HG03575 (cell line): Measurements from ENCODE around the gene TEX22.

Source experiments
- ATAC-seq: cut with Tn5 transposase; IDR thresholded peaks from one replicate; pipeline ENCODE4 v1.9.1; 2021; ENCODE audit not compliant: unreplicated experiment, insufficient number of reproducible peaks, low FRiP score; ENCODE audit errors: extremely low read depth

The TEX22 gene

DNA sequence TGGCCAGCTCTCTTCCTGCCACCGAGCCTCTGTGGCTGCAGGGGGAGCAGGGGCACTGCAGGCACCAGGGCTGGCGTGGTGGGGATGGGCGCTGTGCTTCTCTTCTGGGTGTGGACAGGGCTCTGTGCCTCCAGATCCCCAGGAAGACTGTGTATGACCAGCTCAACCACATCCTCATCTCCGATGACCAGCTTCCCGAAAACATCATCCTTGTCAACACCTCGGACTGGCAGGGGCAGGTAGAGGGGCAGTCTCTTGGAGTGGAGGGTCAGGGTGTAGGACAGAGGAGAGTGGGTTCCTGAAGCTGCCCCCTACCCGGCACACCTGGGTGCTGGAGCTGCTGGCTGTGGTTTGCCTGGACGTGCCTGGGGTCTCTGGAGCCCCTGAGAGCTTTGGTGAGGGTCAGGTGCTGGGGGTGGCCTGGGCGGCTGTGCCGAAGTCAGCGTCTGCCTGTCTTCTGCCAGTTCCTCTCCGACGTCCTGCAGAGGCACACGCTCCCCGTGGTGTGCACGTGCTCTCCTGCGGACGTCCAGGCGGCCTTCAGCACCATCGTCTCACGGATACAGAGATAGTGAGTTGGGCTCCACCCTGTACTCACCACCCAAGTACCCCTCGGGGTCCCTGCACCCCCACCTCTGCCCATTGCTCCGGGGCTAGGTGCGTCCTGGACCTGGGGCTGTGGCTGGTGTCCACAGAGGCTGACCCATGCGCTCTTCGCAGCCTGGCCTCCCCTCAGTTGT, 15.8 kb upstream of the TEX22 start:
- ATAC-seq = no peak

DNA sequence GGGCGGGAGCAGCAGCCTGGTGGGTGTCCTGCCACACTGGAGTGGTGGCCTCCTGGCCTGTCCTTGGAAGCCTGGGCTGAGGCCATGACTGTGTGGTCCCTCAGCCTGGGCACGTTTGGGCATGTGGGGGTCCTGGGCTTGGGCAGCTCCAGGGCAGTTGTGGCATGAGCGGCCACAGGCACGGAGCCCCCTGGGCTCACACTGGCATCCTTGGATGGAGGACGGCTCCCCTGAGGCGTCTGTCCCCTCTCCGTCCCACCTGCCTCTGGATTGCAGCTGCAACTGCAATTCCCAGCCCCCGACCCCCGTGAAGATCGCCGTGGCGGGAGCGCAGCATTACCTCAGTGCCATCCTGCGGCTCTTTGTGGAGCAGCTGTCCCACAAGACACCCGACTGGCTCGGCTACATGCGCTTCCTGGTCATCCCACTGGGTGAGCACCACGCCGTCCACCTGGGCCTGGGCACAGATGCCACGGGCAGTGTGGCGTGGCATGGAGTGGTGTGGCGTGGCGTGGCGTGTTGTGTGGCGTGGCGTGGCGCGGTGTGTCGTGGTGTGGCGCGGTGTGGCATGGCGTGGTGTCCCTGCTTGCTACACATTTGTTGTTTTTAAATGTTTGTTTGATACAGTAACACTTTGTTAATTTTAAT, 15.1 kb upstream of the TEX22 start:
- no peak for ATAC-seq

DNA sequence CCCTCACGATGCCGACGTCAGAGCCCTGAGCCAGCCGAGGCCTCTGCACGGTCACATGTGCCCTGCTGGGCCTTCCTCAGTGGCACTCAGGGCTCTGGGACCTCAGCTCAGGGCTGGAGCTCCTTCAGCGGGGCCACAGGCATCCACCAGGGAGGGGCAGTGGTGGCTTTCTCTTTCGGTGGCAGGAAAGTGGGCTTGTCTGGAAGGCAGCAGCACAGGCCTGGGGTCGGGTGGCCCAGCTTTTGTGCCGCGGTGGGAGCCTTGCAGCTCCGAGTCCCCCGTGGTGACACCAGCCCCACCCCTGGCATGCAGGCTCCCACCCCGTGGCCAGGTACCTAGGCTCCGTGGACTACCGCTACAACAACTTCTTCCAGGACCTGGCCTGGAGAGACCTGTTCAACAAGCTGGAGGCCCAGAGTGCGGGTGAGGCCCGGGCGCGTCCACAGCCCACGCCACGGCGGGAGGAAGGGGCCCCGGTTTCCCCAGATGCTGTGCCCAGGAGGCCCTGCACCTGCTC, 14.2 kb upstream of the TEX22 start:
- ATAC-seq = no peak

DNA sequence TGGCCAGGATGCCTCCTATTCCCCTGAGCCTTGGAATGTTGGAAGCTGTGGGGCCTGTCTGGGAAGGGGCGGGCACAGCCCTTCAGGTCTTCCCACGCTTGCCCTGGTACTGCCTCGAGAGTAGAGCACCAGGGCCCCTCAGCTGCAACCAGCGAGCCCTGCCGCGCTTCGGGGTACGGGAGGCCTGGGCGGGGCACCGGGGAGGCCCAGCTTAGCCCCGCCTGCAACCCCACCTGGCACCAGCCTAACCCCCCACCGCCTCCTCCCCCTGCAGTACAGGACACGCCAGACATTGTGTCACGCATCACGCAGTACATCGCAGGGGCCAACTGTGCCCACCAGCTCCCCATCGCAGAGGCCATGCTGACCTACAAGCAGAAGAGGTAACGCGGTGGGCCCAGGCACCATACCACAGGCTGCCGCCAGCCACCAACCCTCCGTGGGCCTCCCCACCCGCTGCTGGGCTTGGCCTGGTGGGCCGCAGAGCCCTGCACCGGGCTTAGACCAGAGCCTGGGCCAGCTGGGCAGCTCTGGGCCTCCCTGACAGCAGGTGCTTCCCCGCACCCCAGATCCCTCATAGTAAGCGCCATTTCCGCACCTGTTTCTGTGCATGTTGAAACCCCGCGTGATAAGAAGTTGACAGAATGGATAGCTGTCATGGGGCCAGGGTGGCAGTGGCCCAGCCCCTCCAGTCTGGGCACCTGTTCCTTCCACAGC, 13.6 kb upstream of the TEX22 start:
- no peak for ATAC-seq

DNA sequence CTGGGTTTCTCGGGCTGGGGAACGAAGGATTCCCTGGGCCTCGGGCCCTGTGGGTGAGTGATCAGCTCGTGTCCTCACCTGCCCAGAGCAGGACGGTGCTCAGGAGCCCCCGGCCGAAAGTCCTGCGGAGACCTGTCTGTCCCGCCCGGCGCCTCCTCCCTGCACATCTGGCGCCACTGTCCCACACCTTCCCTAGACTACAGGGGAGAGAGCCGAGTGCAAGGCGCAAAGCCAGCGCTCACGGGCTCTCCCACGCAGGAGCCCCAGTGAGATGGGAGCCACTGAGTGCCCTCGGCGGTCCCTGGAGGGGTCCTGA, 13.1 kb upstream of the TEX22 start:
- no peak for ATAC-seq

DNA sequence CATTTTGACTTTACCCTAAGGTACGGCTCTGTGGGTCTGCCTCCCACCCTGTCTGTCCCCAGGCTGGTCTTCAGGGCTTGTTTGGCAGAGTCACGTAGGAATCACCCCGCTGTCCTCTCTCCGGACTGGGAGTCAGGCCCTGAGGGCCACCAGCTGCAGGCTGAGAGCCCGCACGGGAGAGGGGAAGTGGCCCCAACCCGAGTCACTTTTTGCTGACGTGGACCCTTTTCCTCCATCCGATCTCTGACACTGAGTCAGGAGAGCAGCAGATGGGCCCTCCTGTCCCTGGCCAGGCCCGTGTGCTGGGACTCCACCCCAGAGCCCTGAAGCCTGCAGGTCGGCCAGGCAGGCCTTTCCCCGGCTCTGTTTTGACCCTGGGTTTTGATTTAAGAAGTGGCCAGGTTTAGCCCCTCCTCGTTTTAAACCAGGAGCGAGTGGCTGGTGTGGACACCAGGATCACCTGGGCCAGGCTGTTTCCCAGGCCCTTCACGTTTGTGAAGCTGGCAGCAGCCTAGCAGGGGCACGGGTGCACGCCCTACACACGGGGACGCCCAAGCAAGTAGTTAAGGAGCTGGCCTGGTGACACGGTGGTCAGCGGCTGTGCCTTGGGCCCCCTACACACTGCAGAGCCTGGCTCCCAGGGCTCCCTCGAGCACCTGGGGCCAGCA, 12.5 kb upstream of the TEX22 start:
- no peak for ATAC-seq

DNA sequence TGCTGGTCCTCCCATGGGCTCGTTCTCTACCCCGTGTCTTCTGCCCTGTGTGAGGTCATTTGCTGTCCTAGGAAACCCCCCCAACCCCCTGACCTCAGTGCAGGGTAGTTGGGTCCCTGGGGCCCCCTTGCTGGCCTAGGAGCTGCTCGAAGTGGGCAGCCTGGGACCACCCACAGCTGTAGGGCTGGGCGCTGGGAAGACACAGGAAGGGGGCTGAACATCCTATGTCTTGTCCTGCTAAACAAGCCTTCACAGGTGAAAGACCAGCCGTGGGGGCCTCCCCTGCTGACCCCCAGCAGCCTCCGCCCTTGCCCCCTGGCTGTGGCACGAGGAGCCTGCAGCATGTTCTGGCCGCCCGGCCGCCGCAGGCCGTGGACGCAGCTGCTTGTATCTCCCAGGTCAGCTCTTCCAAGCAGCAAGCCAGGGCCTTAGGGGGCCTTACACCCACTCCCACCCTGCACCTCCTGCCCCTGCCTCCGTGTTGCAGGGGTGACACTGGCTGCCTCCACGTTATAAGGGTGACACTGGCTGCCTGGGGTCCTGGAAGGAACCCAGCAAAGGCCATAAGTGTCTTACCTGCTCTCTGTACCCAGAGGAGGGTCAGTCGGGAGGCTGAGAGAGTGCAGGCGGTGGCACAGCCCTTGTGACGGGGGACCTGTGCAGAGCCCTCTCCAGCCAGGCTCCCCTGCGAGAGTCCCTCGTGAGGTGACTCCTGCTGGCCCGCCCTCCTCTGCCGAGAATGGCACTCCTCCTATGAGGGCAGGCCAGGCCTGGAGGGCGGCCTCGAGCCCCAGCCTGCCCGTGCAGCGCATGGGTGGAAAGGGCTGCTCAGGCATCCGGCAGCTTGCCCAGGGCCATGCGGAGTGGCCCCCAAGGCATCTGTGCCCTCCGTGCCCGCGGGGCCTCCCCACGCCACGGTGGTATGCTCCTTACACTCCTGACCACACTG, 11.5 kb upstream of the TEX22 start:
- ATAC-seq = no peak

DNA sequence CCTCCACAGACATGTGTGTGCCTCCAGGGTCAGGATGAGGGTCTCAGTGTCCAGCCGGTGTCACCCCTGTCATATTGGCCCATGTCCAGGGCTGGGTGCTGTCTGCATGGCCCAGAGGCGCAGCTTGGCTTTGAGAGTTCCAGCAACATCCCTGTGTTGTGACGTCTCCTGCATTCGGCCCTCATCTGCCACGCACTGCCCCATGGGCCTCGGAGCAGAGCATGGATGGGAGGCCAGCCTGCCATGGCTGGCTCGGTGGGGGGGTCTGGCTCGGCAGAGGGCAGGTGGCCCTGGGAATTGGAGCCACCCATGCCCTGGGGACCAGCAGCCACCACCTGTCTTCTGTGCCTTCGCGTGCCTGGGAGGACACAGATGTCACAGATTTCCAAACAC, 10.8 kb upstream of the TEX22 start:
- ATAC-seq = no peak

DNA sequence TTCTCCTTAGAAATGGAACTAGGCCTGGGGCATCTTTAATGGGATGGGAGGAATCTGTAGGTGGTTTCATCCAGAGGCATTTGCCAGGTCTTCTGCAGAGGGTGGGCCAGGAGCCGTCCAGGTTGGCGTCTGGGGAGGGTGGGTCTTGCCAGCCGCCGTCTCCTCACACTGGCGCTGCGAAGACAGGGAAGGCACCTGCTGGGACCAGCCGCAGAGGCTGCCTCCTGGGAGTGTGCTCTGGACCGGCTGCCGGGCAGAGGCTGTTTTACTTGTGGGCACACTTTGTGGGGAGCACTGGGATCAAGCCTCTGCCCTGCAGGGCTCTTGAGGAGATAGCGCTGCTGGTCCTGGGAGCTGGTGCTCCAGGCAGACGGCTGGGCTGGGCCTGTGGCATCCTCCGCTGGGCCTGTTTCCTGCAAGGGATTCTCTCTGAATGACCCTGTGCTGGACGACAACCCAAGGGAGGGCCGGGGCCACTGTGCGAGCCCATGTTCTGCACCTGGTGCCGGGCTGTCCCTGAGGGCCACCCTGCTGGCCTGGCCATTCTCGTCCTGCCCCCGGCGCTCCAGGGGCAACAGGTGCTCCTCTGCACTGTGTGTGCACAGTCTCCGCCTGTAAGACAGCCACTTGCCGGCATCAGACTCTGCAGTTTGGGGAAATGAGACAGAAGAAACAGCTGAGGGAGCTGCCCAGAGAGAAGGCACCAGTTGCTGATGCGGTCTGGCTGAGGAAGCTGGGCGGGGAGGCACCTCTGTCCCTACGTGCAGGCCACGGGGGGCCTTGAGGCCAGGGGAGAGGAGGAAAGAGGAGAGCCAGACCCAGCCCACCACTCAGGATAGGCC, 10.0 kb upstream of the TEX22 start:
- no peak for ATAC-seq

DNA sequence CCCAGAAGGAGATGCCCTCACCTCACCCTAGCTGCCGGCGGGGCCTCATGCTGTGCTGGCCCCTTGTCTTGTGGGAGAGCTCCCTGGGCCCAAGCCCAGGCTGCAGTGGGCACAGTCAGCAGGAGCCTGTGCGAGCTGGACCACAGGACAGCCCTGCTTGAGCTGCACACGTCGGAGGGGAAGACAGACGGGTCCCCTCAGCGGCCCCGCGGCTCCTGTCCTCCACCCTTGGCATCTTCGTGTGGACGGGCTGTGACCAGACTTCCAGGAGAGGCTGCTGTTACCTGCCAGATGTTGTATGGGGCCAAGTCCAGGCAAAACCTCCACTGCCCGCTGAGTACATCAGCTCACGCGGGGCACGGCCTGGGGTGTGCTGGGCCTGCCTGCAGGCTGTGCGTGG, 9.4 kb upstream of the TEX22 start:
- no peak for ATAC-seq

DNA sequence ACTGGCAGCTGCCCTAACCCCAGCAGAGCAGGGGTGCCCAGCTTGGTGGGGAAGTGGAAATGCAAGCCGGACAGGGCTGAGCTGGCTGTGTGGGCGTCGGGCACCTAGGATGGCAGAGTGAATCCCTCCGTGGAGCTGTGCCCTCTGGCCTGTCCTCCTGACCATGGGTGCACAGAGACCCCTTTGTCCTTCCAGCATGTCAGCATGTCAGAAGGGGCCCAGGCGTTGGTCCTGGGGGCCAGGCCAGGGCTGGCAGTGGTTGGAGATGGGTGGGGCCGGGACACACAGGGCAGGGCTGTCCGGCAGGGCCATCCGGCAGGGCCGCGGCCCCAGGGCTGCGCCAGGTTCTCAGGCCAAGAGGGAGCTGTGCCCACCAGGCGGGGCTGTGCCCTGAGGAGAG, 8.8 kb upstream of the TEX22 start:
- ATAC-seq = no peak

DNA sequence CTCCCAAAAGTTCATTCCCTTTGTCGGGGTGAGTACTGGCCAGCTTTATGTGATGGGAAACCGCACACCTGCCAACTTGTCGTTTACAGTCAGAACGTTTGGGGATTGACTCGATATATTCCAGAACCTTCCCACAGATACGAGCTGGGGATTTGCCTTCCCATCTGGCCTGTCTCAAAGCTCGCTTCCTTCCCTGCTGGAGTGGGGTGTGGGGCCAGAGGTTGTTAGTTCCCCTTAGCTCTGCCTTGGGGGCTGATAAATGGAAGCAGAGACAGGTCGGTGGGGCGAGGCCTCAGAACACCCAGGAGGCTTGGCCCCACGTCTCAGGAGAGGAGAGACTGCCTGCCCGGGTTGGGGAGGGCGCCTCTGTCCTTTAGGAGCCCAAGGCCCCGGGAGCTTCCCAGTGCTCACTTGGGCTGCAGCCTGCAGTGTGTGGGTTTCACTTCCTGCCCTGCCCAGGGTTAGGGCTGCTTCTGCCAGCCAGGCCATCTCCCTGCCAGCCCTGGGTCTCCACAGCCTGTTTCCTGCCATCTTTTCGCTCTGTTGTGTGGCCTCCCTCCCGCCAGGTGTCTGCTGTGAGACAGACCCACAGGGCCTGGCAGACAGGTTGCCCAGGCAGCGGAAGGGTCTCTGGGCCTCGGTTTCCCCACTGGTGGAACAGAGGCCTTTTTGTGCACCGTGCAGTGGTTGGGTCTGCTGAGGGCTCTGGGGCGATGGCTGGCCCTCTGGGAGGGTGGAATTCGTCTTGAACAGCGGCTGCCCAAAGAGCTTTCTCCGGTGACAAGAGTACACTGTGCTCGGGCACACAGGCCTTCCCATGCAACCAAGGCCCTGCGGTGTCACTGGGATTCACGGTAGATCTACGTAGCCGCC, 8.1 kb upstream of the TEX22 start:
- ATAC-seq = no peak

DNA sequence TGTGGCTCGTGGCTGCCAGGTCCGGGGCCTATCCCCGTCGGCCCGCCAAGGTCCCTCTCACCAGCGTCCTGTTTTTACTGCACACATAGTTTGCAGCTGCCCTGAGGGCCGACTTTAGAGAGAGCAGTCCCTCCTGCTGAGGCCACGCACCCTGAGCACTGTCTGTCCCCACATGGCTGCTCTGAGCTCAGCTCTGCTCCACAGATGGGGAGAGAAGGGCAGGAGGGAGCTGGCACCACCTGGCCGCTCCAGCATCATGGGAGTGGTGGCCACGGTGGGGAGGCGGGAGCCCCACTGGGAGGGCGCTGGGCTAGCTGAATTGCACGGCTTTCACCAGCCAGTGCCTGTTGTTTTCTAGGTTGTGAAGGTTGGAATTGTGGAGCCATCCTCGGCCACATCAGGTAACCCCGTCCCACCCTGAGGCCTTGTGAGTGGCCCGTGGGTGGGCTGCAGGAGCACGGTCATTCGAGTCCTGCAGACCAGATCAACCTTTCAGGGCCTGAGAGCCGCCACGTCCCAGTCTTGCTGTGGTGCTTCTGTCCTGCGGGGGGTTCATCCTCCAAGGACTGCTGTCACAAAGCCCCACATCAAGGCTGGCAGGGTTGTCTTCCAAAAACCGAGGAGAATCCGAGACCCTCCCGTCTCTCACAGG, 7.4 kb upstream of the TEX22 start:
- ATAC-seq = no peak

DNA sequence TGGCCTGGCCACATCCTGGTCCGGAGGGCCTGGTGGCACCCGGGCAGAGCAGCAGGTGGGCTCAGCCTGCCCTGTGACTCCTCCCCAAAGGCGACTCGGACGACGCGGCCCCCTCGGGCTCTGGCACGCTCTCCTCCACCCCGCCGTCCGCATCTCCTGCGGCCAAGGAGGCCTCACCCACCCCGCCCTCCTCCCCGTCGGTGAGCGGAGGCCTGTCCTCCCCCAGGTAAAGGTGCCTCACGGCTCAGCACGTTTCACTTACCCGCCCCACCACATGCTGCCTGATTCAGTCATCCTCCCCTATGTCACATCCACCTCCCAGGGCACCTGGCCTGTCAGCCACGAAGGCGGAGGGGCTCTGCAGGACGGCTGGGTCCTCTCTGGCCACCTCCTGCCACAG, 6.8 kb upstream of the TEX22 start:
- ATAC-seq = no peak

DNA sequence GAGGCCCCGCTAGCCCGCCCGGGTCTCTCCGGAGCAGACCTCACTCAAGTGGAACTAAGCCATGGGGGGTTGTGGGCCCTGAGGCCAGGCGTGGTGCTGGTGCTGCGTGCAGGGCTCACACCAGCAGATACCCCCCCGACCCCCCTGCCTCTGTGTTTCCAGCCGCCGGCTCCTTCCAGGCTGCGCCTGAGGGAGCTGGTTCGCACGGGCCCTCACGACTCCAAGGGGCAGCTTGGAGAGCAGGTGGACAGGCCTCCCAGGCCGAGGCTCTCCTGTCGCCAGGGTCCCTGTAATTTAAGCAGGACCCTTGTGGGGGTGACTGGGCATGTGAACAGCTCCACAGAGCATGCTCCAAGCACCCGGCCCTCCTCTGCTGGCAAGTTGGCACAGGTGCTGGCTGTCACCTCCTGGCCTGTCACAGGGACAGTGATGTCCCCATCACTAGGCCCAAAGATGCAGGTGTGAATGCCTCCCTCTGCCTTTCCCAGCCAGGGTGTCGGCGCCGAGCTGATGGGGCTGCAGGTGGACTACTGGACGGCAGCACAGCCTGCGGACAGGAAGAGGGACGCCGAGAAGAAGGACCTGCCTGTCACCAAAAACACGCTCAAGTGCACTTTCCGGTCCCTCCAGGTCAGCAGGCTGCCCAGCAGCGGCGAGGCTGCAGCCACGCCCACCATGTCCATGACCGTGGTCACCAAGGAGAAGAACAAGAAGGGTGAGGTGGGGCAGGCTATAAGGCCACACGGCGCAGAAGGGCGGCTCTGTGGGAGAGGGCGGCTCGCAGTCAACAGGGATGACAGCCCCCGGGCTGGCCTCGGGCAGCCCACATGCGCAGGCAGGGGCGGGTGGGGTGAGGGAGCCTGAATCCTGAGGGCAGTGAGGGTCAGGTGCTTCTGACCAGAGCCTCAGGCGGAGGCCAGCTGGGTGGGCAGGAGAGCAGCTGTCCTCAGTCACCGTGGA, 5.9 kb upstream of the TEX22 start:
- no peak for ATAC-seq

DNA sequence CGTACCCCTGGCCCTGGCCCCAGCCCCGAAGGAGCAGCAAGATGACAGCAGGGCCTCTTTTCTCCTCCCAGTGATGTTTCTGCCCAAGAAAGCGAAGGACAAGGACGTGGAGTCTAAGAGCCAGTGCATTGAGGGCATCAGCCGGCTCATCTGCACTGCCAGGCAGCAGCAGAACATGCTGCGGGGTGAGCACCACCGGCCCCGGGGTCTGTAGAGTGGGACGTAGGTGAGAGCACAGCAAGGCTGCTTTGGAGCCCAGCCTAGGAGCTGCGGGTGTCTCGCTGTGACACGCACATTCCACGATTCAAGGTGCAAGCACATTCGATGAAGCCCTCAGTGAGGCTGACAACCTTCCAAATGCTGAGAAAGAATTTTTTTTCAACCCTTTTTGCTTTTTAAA, 5.2 kb upstream of the TEX22 start:
- no peak for ATAC-seq
